AG04449 (cell line): ENCODE results near the gene DPM3.

Experiments
- CTCF ChIA-PET: fragments of 350-600 bp; formaldehyde crosslinking; extraction: SDS; loops from one replicate; lab custom pipeline; 2021; ENCODE audit warnings: antibody characterized with exemption; lab: Yijun Ruan, JAX
- POLR2A ChIA-PET: fragments of 400-600, 350-600 bp; formaldehyde crosslinking; extraction: SDS; loops from one replicate; lab custom pipeline; 2020; ENCODE audit warnings: antibody characterized with exemption, inconsistent platforms; lab: Yijun Ruan, JAX
- DNase-seq: peaks from one replicate; pipeline ENCODE4 v3.0.0-alpha.2; 2010; ENCODE audit warnings: low read depth, low spot score
- H3K4me3 ChIP-seq: 2 replicates; pipeline ENCODE4 v1.5.1; 2011; ENCODE audit warnings: low read depth, mild to moderate bottlenecking, control low read depth, low read length
- TF ChIP-seq, protein P1 (sequence below): IDR thresholded peaks from one replicate; pipeline ENCODE4 v1.5.1; 2011; ENCODE audit warnings: mild to moderate bottlenecking, moderate library complexity, low read length, control low read depth, inconsistent platforms; ENCODE audit not compliant: insufficient read depth; ENCODE audit errors: missing control alignments

DPM3 gene

DNA sequence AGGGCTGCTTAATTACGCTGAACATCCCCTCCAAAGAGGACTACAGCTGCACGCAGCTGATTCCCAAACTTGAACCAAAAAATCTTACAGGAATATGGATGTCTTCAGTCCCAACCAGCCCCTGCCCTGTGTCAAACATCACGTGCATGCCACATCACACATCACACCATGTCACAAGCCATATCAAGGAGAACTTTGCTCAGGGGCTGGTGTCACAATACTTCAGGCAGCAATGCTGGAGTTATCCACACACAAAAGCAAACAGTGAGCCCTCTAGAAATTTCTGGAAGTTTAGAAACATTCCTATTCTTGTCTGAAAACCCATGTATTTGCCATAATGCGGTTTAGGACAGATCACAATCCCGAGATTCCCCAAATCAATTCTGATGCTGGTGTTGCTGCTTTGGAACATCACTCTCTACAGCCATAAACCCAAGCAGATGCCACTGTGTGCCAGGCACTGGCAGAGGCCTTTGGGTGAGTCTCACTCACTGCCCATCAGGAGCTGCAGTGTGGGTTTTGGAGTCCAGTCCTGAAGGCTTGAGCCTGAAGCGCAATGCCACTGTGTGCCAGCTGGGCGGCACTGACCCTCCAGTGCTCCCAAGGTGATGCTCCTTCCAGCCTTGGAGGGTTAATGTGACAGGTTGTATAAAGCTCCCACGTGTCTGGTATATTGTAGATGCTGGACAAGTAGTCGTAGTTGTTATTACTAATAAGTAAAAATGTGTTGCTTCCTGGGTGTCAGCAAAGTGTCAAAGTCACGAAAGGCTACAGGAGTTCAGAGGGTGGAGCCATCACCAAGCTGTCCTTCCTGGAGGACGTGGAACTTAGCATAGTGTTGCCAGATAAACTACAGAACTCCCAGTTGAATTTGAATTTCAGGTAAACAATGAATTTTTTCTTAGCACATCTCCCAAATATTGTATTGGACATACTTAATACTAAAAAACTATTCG lies 32.7 kb downstream of the DPM3 start:
- H3K4me3 ChIP-seq: no peak overlapping the region
- CTCF ChIA-PET: interaction anchor here (1.2 to 3.7 kb wide), 4 partner anchors 15 to 65 kb away, joined by 3 to 26 read pairs (median 6); partner anchors contain the start of gene KRTCAP2
- DNase-seq: no peak
- POLR2A ChIA-PET: interaction anchor here (1.1 kb wide), 1 partner anchor 29 kb away, joined by 4 read pairs; no protein-coding TSS in a partner anchor
- TF ChIP-seq, protein P1, sequence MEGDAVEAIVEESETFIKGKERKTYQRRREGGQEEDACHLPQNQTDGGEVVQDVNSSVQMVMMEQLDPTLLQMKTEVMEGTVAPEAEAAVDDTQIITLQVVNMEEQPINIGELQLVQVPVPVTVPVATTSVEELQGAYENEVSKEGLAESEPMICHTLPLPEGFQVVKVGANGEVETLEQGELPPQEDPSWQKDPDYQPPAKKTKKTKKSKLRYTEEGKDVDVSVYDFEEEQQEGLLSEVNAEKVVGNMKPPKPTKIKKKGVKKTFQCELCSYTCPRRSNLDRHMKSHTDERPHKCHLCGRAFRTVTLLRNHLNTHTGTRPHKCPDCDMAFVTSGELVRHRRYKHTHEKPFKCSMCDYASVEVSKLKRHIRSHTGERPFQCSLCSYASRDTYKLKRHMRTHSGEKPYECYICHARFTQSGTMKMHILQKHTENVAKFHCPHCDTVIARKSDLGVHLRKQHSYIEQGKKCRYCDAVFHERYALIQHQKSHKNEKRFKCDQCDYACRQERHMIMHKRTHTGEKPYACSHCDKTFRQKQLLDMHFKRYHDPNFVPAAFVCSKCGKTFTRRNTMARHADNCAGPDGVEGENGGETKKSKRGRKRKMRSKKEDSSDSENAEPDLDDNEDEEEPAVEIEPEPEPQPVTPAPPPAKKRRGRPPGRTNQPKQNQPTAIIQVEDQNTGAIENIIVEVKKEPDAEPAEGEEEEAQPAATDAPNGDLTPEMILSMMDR: no peak

GRCh38 chr1:155106862-155107261 lies 33.5 kb downstream of the DPM3 start:
- H3K4me3 ChIP-seq: no peak overlapping the region
- POLR2A ChIA-PET: no interaction called here
- CTCF ChIA-PET: interaction anchor here (1.2 to 3.7 kb wide), 4 partner anchors 15 to 66 kb away, joined by 3 to 26 read pairs (median 6); partner anchors contain the start of gene KRTCAP2
- TF ChIP-seq, protein P1: no peak
- no peak for DNase-seq

- ChIA-PET CTCF (interaction anchor here (1.9 to 4.1 kb wide), 3 partner anchors 10 to 62 kb away, joined by 7 to 30 read pairs (median 10); no protein-coding TSS in a partner anchor), POLR2A (no interaction called here)
- H3K4me3 ChIP-seq: no peak overlapping the region
- TF ChIP-seq, protein P1: no peak
- no peak for DNase-seq
Measured at GRCh38 chr1:155105604-155106011, 34.7 kb downstream of the DPM3 start.

- ChIA-PET POLR2A (no interaction called here), CTCF (interaction anchor here (1.0 to 4.1 kb wide), 5 partner anchors 10 to 70 kb away, joined by 3 to 30 read pairs (median 4); partner anchors contain the start of gene KRTCAP2)
- no peak overlapping the region for H3K4me3 ChIP-seq
- TF ChIP-seq, protein P1: no peak
- DNase-seq: no peak
Measured at GRCh38 chr1:155104605-155105534, 35.5 kb downstream of the DPM3 start.

DNA sequence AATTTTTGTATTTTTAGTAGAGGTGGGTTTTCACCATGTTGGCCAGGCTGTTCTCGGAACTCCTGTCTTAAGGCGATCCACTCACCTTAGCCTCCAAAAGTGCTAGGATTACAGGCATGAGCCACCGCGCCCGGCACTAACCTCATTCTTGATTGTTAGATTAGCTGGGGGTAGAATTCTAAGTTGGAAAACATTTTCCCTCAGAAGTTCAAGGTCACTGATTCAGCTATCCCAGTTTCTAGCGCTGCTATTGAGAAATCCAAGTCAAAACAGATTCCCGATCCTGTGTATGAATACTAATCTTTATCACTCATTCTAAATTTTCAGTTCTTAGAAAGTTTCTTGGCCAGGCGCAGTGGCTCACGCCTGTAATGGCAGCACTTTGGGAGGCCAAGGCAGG lies 37.0 kb downstream of the DPM3 start:
- ChIA-PET POLR2A (no interaction called here), CTCF (interaction anchor here (0.9 to 4.1 kb wide), 4 partner anchors 12 to 72 kb away, joined by 3 to 30 read pairs (median 4); no protein-coding TSS in a partner anchor)
- TF ChIP-seq, protein P1: no peak
- no peak for DNase-seq
- H3K4me3 ChIP-seq: no peak overlapping the region
